ENCODE measurements around the gene DHRSX. TPM values are rescaled to one million over a fixed set of nuclear protein-coding genes. Genes with fewer than 3 reads are reported as not detected.
"Not testable (repeated sequence)": the region's sequence is repeated elsewhere in the genome, so short reads cannot be mapped to it uniquely, and the experiment has no call there.

The DHRSX gene
- polyA plus RNA-seq, 3 donors, result 12.9 to 33.2 (median 28.3) TPM

DNA sequence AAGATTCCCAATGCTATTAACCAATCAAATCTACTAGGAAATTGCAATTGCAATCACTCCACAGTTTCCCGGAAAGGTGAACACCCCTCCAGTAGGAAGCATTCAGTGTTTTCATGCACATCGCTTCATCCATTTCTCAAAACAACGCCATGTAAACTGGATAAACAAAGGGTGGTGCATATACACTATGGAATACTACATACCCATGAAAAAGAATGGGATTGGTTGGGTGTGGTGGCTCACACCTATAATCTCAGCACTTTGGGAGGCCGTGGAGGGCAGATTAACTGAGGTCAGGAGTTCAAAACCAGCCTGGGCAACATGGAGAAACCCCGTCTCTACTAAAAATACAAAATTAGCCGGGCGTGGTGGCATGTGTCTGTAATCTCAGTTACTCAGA, 29.1 kb downstream of the DHRSX start:
- Histone ChIP-seq H3K4me2 (replicated peaks; ENCODE audit: extremely low read depth, low read length, poor library complexity, severe bottlenecking) (no peak overlapping the region), H3K9me3 (replicated peaks in 1 of 2; ENCODE audit: control insufficient read depth in 1 of 2, insufficient read depth in 1 of 2, low read length in 2 of 2) (no peaks in the 10 kb centered on the region), H4K20me1 (ENCODE audit: insufficient read depth, low read length) (peaks cover 92% of the 10 kb centered on the region), H3K36me3 (replicated peaks in 1 of 2; ENCODE audit: control insufficient read depth in 1 of 2, insufficient read depth in 2 of 2, low read length in 2 of 2) (no peaks in the 10 kb centered on the region), H3K27ac (ENCODE audit: low read depth in 1 of 2, low read length in 2 of 2) (no peak overlapping the region), H3K9ac (ENCODE audit: insufficient read depth, low read length, poor library complexity, severe bottlenecking) (no peak overlapping the region), H2AFZ (ENCODE audit: insufficient read depth, low read depth, low read length, poor library complexity, severe bottlenecking) (no peak overlapping the region), H3K79me2 (ENCODE audit: insufficient read depth, low read length) (peaks cover 15% of the 10 kb centered on the region), H3K27me3 (ENCODE audit: control insufficient read depth in 2 of 2, insufficient read depth in 2 of 2, low read length in 2 of 2) (no peaks in the 10 kb centered on the region), H3K4me3 (replicated peaks in 1 of 3; ENCODE audit: low read depth in 2 of 3, low read length in 3 of 3) (no peak overlapping the region), H3K4me1 (ENCODE audit: control insufficient read depth in 1 of 2, insufficient read depth in 2 of 2, low read length in 2 of 2) (no peaks in the 10 kb centered on the region)
- WGBS (ENCODE audit: insufficient coverage), result 80% methylated on average over 1 of the region's 7 CpGs
- H3K4me1 Mint-ChIP-seq, result no peaks in the 10 kb centered on the region
- intact Hi-C loops (cut with micrococcal nuclease), result no loop called here
- peaks cover 3 to 8% of the 10 kb centered on the region in 2 donors for H3K36me3 Mint-ChIP-seq
- TF ChIP-seq, protein P1, sequence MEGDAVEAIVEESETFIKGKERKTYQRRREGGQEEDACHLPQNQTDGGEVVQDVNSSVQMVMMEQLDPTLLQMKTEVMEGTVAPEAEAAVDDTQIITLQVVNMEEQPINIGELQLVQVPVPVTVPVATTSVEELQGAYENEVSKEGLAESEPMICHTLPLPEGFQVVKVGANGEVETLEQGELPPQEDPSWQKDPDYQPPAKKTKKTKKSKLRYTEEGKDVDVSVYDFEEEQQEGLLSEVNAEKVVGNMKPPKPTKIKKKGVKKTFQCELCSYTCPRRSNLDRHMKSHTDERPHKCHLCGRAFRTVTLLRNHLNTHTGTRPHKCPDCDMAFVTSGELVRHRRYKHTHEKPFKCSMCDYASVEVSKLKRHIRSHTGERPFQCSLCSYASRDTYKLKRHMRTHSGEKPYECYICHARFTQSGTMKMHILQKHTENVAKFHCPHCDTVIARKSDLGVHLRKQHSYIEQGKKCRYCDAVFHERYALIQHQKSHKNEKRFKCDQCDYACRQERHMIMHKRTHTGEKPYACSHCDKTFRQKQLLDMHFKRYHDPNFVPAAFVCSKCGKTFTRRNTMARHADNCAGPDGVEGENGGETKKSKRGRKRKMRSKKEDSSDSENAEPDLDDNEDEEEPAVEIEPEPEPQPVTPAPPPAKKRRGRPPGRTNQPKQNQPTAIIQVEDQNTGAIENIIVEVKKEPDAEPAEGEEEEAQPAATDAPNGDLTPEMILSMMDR (IDR thresholded peaks at IDR 0.05), result no peak
- DNase-seq, result no peak
- H3K27ac Mint-ChIP-seq, result no peak overlapping the region
- H3K4me3 Mint-ChIP-seq, result no peak overlapping the region
- no peaks in the 10 kb centered on the region for H3K27me3 Mint-ChIP-seq (ENCODE audit: low read depth in 3 of 3)
- H3K9me3 Mint-ChIP-seq, result peaks cover 0 to 10% (median 0%) of the 10 kb centered on the region in 7 donors

DNA sequence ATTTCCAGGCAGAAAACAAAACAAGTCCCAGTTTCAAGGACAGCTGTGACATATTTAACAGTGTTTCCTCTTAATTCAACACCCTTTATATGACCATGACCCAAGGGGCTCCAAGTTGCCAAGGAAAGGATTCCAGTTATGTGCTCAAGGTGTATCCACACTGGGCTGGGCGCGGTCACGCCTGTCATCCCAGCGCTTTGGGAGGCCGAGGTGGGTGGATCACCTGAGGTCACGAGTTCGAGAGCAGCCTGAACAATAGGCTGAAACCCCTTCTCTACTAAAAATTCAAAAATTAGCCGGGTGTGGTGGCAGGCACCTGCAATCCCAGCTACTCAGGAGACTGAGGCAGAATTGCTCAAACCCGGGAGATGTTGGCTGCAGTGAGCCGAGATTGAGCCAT, 29.6 kb downstream of the DHRSX start:
- H3K4me1 ChIP-seq (ENCODE audit: control insufficient read depth in 1 of 2, insufficient read depth in 2 of 2, low read length in 2 of 2); H3K9ac ChIP-seq (ENCODE audit: insufficient read depth, low read length, poor library complexity, severe bottlenecking); H3K9me3 Mint-ChIP-seq; H3K36me3 Mint-ChIP-seq; H3K27ac ChIP-seq (ENCODE audit: low read depth in 1 of 2, low read length in 2 of 2); H3K9me3 ChIP-seq (replicated peaks in 1 of 2; ENCODE audit: control insufficient read depth in 1 of 2, insufficient read depth in 1 of 2, low read length in 2 of 2); H3K4me3 Mint-ChIP-seq; H3K4me1 Mint-ChIP-seq; DNase-seq; H3K36me3 ChIP-seq (replicated peaks in 1 of 2; ENCODE audit: control insufficient read depth in 1 of 2, insufficient read depth in 2 of 2, low read length in 2 of 2); H3K4me3 ChIP-seq (replicated peaks in 1 of 3; ENCODE audit: low read depth in 2 of 3, low read length in 3 of 3); H2AFZ ChIP-seq (ENCODE audit: insufficient read depth, low read depth, low read length, poor library complexity, severe bottlenecking); H3K27me3 ChIP-seq (ENCODE audit: control insufficient read depth in 2 of 2, insufficient read depth in 2 of 2, low read length in 2 of 2); H3K27ac Mint-ChIP-seq; H3K4me2 ChIP-seq (replicated peaks; ENCODE audit: extremely low read depth, low read length, poor library complexity, severe bottlenecking); intact Hi-C loops (cut with micrococcal nuclease); H3K27me3 Mint-ChIP-seq (ENCODE audit: low read depth in 3 of 3): not testable (repeated sequence)
- Histone ChIP-seq H4K20me1 (ENCODE audit: insufficient read depth, low read length) (peaks cover 92% of the 10 kb centered on the region), H3K79me2 (ENCODE audit: insufficient read depth, low read length) (peaks cover 18% of the 10 kb centered on the region)
- 97% methylated on average over 3 of the region's 10 CpGs for WGBS (ENCODE audit: insufficient coverage)

DNA sequence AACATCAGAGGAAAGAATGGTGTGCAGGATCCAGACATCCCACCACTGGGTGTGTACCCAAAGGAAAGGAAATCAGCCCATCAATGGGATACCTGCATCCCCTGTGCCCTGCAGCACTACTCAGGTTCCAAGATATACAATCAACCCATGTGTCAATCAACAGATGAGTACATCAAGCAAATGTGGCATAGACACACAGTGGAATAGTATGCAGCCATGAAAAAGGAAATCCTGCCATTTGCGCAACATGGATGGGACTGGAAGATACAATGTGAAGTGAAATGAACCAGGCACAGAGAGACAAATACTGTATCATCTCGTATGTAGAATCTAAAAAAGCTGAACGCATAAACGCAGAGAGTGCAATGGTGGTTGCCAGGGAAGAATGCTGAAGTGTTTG, 30.9 kb downstream of the DHRSX start:
- H3K27ac ChIP-seq (ENCODE audit: low read depth in 1 of 2, low read length in 2 of 2); DNase-seq; H3K4me2 ChIP-seq (replicated peaks; ENCODE audit: extremely low read depth, low read length, poor library complexity, severe bottlenecking); H3K4me1 Mint-ChIP-seq; H3K9me3 ChIP-seq (replicated peaks in 1 of 2; ENCODE audit: control insufficient read depth in 1 of 2, insufficient read depth in 1 of 2, low read length in 2 of 2); H3K36me3 Mint-ChIP-seq; H3K4me3 ChIP-seq (replicated peaks in 1 of 3; ENCODE audit: low read depth in 2 of 3, low read length in 3 of 3); H3K36me3 ChIP-seq (replicated peaks in 1 of 2; ENCODE audit: control insufficient read depth in 1 of 2, insufficient read depth in 2 of 2, low read length in 2 of 2); intact Hi-C loops (cut with micrococcal nuclease); H3K4me1 ChIP-seq (ENCODE audit: control insufficient read depth in 1 of 2, insufficient read depth in 2 of 2, low read length in 2 of 2); H3K27me3 ChIP-seq (ENCODE audit: control insufficient read depth in 2 of 2, insufficient read depth in 2 of 2, low read length in 2 of 2); H3K4me3 Mint-ChIP-seq; H2AFZ ChIP-seq (ENCODE audit: insufficient read depth, low read depth, low read length, poor library complexity, severe bottlenecking); H3K9ac ChIP-seq (ENCODE audit: insufficient read depth, low read length, poor library complexity, severe bottlenecking); H3K9me3 Mint-ChIP-seq; H3K27me3 Mint-ChIP-seq (ENCODE audit: low read depth in 3 of 3): not testable (repeated sequence)
- WGBS (ENCODE audit: insufficient coverage), result 95% methylated on average over 3 of the region's 4 CpGs
- H3K79me2 ChIP-seq (ENCODE audit: insufficient read depth, low read length), result peaks cover 29% of the 10 kb centered on the region
- H3K27ac Mint-ChIP-seq, result peak overlapping the region in 1 of 7 donors; percentile 57
- peaks cover 92% of the 10 kb centered on the region for H4K20me1 ChIP-seq (ENCODE audit: insufficient read depth, low read length)

Measured in CD14-positive monocyte (primary cell).